Activated B cell treated with CpG ODN at 0.5 μM for 24 hours (primary cell): ENCODE results near the gene ACTR2. TPM values are rescaled to one million over a fixed set of nuclear protein-coding genes. Genes with fewer than 3 reads are reported as not detected.

Experiments used
- ATAC-seq: fragments of 200-7000 bp; cut with Tn5 transposase; one replicate; pipeline ENCODE4 v1.10.0; 2021; ENCODE audit warnings: low read depth, mild to moderate bottlenecking, moderate library complexity
- CTCF ChIA-PET: fragments of 350-600 bp; sonication (Branson Sonifier 250); formaldehyde crosslinking; loops from one replicate; lab custom pipeline; 2021; ENCODE audit warnings: antibody characterized with exemption; lab: Charles Lee
- POLR2A ChIA-PET: fragments of 350-600 bp; sonication (Branson Sonifier 250); formaldehyde crosslinking; loops from one replicate; lab custom pipeline; 2021; ENCODE audit warnings: antibody characterized with exemption; lab: Charles Lee
- DNase-seq: peaks from one replicate; pipeline ENCODE4 v3.0.0; 2022
- H3K27ac Mint-ChIP-seq: one replicate; pipeline ENCODE4 v1.8.0; 2020; ENCODE audit warnings: mixed read lengths
- H3K27me3 Mint-ChIP-seq: one replicate; pipeline ENCODE4 v1.8.0; 2021; ENCODE audit warnings: mixed read lengths
- H3K36me3 Mint-ChIP-seq: one replicate; pipeline ENCODE4 v1.8.0; 2021; ENCODE audit warnings: low read depth, mixed read lengths
- H3K4me1 Mint-ChIP-seq: one replicate; pipeline ENCODE4 v1.8.0; 2021; ENCODE audit warnings: mixed read lengths
- H3K4me3 Mint-ChIP-seq: one replicate; pipeline ENCODE4 v1.8.0; 2020; ENCODE audit warnings: mild to moderate bottlenecking, mixed read lengths
- H3K9me3 Mint-ChIP-seq: one replicate; pipeline ENCODE4 v1.8.0; 2020; ENCODE audit warnings: mixed read lengths
- intact Hi-C: fragments of 100-400 bp; cut with micrococcal nuclease; formaldehyde crosslinking; loops from one replicate; pipeline ENCODE4 v1.15.1; 2024
- total RNA-seq: library from RNA; stranded (reverse); gene quantifications from 2 replicates; pipeline ENCODE4 v1.2.3, GENCODE V29; 2022
- TF ChIP-seq, protein P1 (sequence below): fragments of 200-600 bp; IDR thresholded peaks from one replicate; pipeline ENCODE4 v1.8.0; 2022; ENCODE audit warnings: antibody characterized with exemption, mild to moderate bottlenecking

The ACTR2 gene
- total RNA-seq, 1 donor from 2014 or later: 484 TPM

DNA sequence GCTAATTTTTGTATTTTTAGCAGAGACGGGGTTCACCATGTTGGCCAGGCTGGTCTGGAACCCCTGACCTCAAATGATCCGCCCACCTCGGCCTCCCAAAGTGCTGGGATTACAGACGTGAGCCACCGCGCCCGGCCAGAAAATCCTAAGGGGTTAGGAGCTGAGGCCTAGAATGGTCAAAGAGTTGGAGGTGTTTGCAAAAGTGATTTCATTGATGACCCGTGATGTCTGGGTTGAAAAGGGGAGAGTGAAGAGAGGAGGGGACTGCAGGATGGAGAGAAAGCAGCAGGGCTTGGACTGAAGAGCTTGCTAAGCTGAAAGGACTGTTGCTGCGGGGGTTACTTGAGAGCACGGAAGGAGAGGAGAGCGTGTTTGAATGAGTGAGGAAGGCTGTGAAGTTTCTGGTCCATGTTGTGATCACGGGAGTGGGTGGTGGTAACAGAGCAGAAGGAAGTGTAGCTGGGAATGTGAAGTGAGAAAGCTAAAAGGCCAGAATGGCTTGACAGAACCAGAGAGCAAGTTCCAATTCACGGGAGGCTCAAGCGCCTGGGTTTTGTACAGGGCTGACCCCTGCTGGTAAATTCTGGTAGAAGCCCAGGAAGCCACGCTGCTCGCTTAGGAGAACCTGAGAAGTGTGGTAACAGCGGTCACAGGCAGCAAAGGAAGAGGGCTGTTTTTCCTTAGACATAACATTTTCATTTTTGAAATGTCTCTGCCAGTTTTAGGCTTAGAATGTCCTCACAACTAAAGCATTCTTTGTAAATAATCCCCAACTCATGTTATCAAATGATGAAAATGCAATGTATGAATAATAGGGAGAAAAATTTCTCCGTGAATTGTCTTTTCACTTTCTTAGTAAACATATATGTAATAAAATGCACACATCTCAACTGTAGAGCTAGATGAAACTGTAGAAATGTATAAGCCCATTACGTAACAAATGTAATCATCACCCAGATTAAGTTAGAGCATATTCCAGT, 40.5 kb upstream of the ACTR2 start:
- ChIA-PET POLR2A (interaction anchor here (0.6 to 1.0 kb wide), 3 partner anchors 21 to 122 kb away, joined by 3 to 8 read pairs (median 5); no protein-coding TSS in a partner anchor), CTCF (interaction anchor here (0.6 to 3.1 kb wide), 7 partner anchors 11 to 856 kb away, joined by 3 to 29 read pairs (median 4); partner anchors contain the start of gene CEP68)
- DNase-seq (peak; percentile 38), ATAC-seq (peak; percentile 91)
- intact Hi-C loops: loop anchor here (1.0 to 10.0 kb wide), 5 partner anchors 122 to 856 kb away; no protein-coding TSS in a partner anchor
- TF ChIP-seq, protein P1, sequence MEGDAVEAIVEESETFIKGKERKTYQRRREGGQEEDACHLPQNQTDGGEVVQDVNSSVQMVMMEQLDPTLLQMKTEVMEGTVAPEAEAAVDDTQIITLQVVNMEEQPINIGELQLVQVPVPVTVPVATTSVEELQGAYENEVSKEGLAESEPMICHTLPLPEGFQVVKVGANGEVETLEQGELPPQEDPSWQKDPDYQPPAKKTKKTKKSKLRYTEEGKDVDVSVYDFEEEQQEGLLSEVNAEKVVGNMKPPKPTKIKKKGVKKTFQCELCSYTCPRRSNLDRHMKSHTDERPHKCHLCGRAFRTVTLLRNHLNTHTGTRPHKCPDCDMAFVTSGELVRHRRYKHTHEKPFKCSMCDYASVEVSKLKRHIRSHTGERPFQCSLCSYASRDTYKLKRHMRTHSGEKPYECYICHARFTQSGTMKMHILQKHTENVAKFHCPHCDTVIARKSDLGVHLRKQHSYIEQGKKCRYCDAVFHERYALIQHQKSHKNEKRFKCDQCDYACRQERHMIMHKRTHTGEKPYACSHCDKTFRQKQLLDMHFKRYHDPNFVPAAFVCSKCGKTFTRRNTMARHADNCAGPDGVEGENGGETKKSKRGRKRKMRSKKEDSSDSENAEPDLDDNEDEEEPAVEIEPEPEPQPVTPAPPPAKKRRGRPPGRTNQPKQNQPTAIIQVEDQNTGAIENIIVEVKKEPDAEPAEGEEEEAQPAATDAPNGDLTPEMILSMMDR: no peak
- Mint-ChIP-seq H3K27me3 (peaks cover 11% of the 10 kb centered on the region), H3K9me3 (no peaks in the 10 kb centered on the region), H3K4me1 (peaks cover 4% of the 10 kb centered on the region), H3K27ac (no peak overlapping the region), H3K4me3 (no peak overlapping the region), H3K36me3 (no peaks in the 10 kb centered on the region)

DNA sequence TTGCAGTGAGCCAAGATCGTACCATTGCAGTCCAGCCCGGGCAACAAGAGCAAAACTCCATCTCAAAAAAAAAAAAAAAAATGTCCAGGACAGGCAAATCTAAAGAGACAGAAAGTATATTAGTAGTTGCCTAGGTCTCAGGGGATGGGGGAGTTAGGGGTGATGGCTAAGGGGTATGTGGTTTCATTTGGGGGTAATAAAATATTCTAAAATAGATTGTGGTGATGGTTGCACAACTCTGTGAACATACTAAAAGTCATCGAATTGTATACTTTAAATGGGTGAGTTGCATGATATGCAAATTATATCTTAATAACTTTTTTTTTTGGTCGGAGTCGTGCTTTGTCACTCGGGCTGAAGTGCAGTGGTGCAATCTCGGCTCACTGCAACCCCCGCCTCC, 34.2 kb upstream of the ACTR2 start:
- no peaks in the 10 kb centered on the region for H3K4me1 Mint-ChIP-seq
- intact Hi-C loops: no loop called here
- H3K4me3 Mint-ChIP-seq: no peak overlapping the region
- H3K36me3 Mint-ChIP-seq: no peaks in the 10 kb centered on the region
- DNase-seq: no peak
- peaks cover 11% of the 10 kb centered on the region for H3K27me3 Mint-ChIP-seq
- no peaks in the 10 kb centered on the region for H3K9me3 Mint-ChIP-seq
- POLR2A ChIA-PET: interaction anchor here (0.5 kb wide), 1 partner anchor 127 kb away, joined by 4 read pairs; no protein-coding TSS in a partner anchor
- CTCF ChIA-PET: no interaction called here
- H3K27ac Mint-ChIP-seq: no peak overlapping the region
- no peak for ATAC-seq
- TF ChIP-seq, protein P1: no peak

- ATAC-seq (no peak), DNase-seq (no peak)
- CTCF ChIA-PET: no interaction called here
- Mint-ChIP-seq H3K27ac (no peak overlapping the region), H3K9me3 (no peaks in the 10 kb centered on the region), H3K4me3 (no peak overlapping the region), H3K27me3 (no peaks in the 10 kb centered on the region), H3K4me1 (no peaks in the 10 kb centered on the region), H3K36me3 (no peaks in the 10 kb centered on the region)
- TF ChIP-seq, protein P1: no peak
- POLR2A ChIA-PET: no interaction called here
- intact Hi-C loops: no loop called here
These were observed 28.9 kb upstream of the ACTR2 start for GRCh38 chr2:65198737-65199136.

DNA sequence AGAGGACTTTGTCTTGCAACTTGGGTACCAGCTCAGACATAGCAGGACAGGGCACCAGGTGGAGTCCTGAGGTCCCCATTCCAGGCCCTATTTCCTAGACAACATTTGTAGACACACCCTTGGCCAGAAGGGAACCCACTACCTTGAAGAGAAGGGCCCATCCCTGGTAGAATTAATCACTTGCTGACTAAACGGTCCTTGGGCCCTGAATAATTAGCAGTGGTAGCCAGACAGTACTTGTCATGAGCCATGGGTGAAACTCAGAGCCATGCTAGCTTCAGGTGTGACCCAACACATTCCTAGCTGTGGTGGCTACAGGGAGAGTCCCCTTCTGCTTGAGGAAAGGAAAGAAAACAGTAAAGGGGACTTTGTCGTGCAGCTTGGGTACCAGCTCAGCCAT, 28.5 kb upstream of the ACTR2 start:
- Mint-ChIP-seq H3K4me3 (no peak overlapping the region), H3K27me3 (no peaks in the 10 kb centered on the region), H3K36me3 (no peaks in the 10 kb centered on the region), H3K4me1 (no peaks in the 10 kb centered on the region), H3K9me3 (no peaks in the 10 kb centered on the region), H3K27ac (no peak overlapping the region)
- DNase-seq (no peak), ATAC-seq (no peak)
- intact Hi-C loops: no loop called here
- POLR2A ChIA-PET: no interaction called here
- TF ChIP-seq, protein P1: no peak
- CTCF ChIA-PET: no interaction called here

DNA sequence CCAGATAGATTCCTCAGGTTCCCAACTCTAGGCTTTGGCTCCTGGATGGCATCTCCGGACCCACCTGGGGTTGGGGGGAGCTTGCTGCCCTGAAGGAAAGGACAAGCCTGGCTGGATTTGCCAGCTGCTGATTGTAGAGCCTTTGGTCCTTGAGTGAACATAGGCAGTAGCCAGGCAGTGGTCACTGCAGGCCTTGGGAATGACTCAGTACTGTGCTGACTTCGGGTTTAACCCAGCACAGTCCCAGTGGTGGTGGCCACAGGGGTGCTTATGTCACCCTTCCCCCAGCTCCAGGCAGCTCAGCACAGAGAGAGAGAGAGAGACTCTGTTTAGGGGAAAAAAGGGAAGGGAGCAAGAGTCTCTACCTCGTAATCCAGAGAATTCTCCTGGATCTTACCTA, 27.7 kb upstream of the ACTR2 start:
- no peak for ATAC-seq
- TF ChIP-seq, protein P1: no peak
- no peaks in the 10 kb centered on the region for H3K4me1 Mint-ChIP-seq
- no peak overlapping the region for H3K27ac Mint-ChIP-seq
- DNase-seq: no peak
- no peaks in the 10 kb centered on the region for H3K9me3 Mint-ChIP-seq
- intact Hi-C loops: no loop called here
- H3K36me3 Mint-ChIP-seq: no peaks in the 10 kb centered on the region
- no peaks in the 10 kb centered on the region for H3K27me3 Mint-ChIP-seq
- ChIA-PET CTCF (no interaction called here), POLR2A (no interaction called here)
- no peak overlapping the region for H3K4me3 Mint-ChIP-seq
